IMR-90 (cell line): ENCODE measurements around the gene MXRA5. TPM values are rescaled to one million over a fixed set of nuclear protein-coding genes. Genes with fewer than 3 reads are reported as not detected.

ENCODE experiments used
- ATAC-seq: fragments of 200-7000 bp; cut with Tn5 transposase; 2 replicates; pipeline ENCODE4 v1.9.1; 2020; ENCODE audit warnings: low read depth, mild to moderate bottlenecking, moderate library complexity
- BruUV-seq: library from RNA; stranded (reverse); fragments of 400-500 nt; replicated peaks from 2 replicates; lab custom pipeline; 2021; lab: Mats Ljungman, UMichigan
- CTCF ChIA-PET: fragments of 300-600 bp; formaldehyde crosslinking; extraction: SDS; loops from one replicate; lab custom pipeline; 2021; ENCODE audit warnings: antibody characterized with exemption; lab: Yijun Ruan, JAX
- POLR2A ChIA-PET: fragments of 300-600 bp; sonication (Branson Sonifier 250); formaldehyde crosslinking; loops from one replicate; lab custom pipeline; 2022; ENCODE audit warnings: antibody characterized with exemption; ENCODE audit not compliant: unreplicated experiment; lab: Charles Lee
- DNase-seq: peaks from one replicate; pipeline ENCODE4 v3.0.0; 2013
- H2AFZ ChIP-seq: replicated peaks from 2 replicates; pipeline ENCODE3; 2013; ENCODE audit warnings: low read length, mild to moderate bottlenecking; ENCODE audit not compliant: poor library complexity
- H2AK5ac ChIP-seq: 2 replicates; pipeline ENCODE4 v1.6.1; 2013; ENCODE audit warnings: low read depth, low read length, inconsistent platforms
- H2AK9ac ChIP-seq: replicated peaks from 2 replicates; pipeline ENCODE3; 2013; ENCODE audit warnings: mild to moderate bottlenecking, low read depth, low read length, moderate library complexity; ENCODE audit not compliant: poor library complexity
- H2BK120ac ChIP-seq: 2 replicates; pipeline ENCODE4 v1.6.1; 2013; ENCODE audit warnings: low read depth, low read length, inconsistent platforms
- H2BK15ac ChIP-seq: 3 replicates; pipeline ENCODE4 v1.6.1; 2013; ENCODE audit warnings: low read depth, low read length, inconsistent platforms
- H2BK20ac ChIP-seq: 2 replicates; pipeline ENCODE4 v1.6.1; 2013; ENCODE audit warnings: low read depth, mild to moderate bottlenecking, inconsistent platforms, low read length, moderate library complexity
- H2BK5ac ChIP-seq: 2 replicates; pipeline ENCODE4 v1.6.1; 2013; ENCODE audit warnings: mild to moderate bottlenecking, low read depth, low read length, inconsistent platforms; ENCODE audit not compliant: poor library complexity, severe bottlenecking
- H3K14ac ChIP-seq: replicated peaks from 2 replicates; pipeline ENCODE4 v1.6.1; 2013; ENCODE audit warnings: low read depth, low read length, inconsistent platforms
- H3K18ac ChIP-seq: 2 replicates; pipeline ENCODE4 v1.6.1; 2013; ENCODE audit warnings: low read depth, low read length, control low read depth
- H3K23ac ChIP-seq: 2 replicates; pipeline ENCODE4 v1.6.1; 2013; ENCODE audit warnings: low read depth, low read length, inconsistent platforms
- H3K27ac ChIP-seq: 2 replicates; pipeline ENCODE4 v1.5.1; 2013; ENCODE audit warnings: mild to moderate bottlenecking, control low read depth, low read length; ENCODE audit not compliant: insufficient read depth
- H3K27me3 ChIP-seq: 2 replicates; pipeline ENCODE4 v1.6.1; 2013; ENCODE audit warnings: low read length; ENCODE audit not compliant: control insufficient read depth, insufficient read depth
- H3K36me3 ChIP-seq: 2 replicates; pipeline ENCODE4 v1.6.1; 2013; ENCODE audit warnings: low read length, mixed read lengths; ENCODE audit not compliant: control insufficient read depth, insufficient read depth
- H3K4ac ChIP-seq: 2 replicates; pipeline ENCODE4 v1.6.1; 2013; ENCODE audit warnings: low read depth, low read length, inconsistent platforms
- H3K4me1 ChIP-seq: 2 replicates; pipeline ENCODE4 v1.6.1; 2013; ENCODE audit warnings: low read length, mixed read lengths; ENCODE audit not compliant: control insufficient read depth, insufficient read depth
- H3K4me2 ChIP-seq: 2 replicates; pipeline ENCODE4 v1.6.1; 2013; ENCODE audit warnings: low read depth, mild to moderate bottlenecking, control low read depth, low read length, moderate library complexity
- H3K4me3 ChIP-seq: 2 replicates; pipeline ENCODE4 v1.5.1; 2013; ENCODE audit warnings: low read depth, mild to moderate bottlenecking, control low read depth, low read length, moderate library complexity; ENCODE audit not compliant: insufficient read depth
- H3K56ac ChIP-seq: 2 replicates; pipeline ENCODE4 v1.6.1; 2013; ENCODE audit warnings: low read length, inconsistent platforms; ENCODE audit not compliant: insufficient read depth; ENCODE audit errors: extremely low read depth
- H3K79me1 ChIP-seq, 2 experiments: 2 replicates each; pipeline ENCODE4 v1.6.1; 2013; ENCODE audit warnings: low read length in 2 of 2, inconsistent platforms in 1 of 2, low read depth in 1 of 2
- H3K9ac ChIP-seq: 2 replicates; pipeline ENCODE4 v1.6.1; 2013; ENCODE audit warnings: low read depth, low read length, control low read depth
- H3K9me1 ChIP-seq: 2 replicates; pipeline ENCODE4 v1.6.1; 2013; ENCODE audit warnings: low read length, inconsistent platforms; ENCODE audit not compliant: insufficient read depth
- H3K9me3 ChIP-seq: 2 replicates; pipeline ENCODE4 v1.6.1; 2013; ENCODE audit warnings: low read length; ENCODE audit not compliant: control insufficient read depth, insufficient read depth
- H4K20me1 ChIP-seq: 2 replicates; pipeline ENCODE4 v1.6.1; 2013; ENCODE audit warnings: low read length, inconsistent platforms; ENCODE audit not compliant: insufficient read depth
- H4K5ac ChIP-seq: 2 replicates; pipeline ENCODE4 v1.6.1; 2013; ENCODE audit warnings: mild to moderate bottlenecking, low read depth, low read length, control low read depth
- H4K8ac ChIP-seq, 2 experiments: 2 replicates each; pipeline ENCODE4 v1.6.1; 2013; ENCODE audit warnings: low read depth in 2 of 2, low read length in 2 of 2, control low read depth in 1 of 2, inconsistent platforms in 1 of 2
- H4K91ac ChIP-seq: 2 replicates; pipeline ENCODE4 v1.6.1; 2013; ENCODE audit warnings: low read depth, low read length, inconsistent platforms; ENCODE audit not compliant: insufficient read depth
- CHD1 ChIP-seq: IDR thresholded peaks from 2 replicates; pipeline ENCODE4 v1.6.1; 2012; ENCODE audit warnings: low read depth, low read length, improper control_type of control experiment
- FOS ChIP-seq: fragments of 150-350 bp; IDR thresholded peaks from 2 replicates; pipeline ENCODE4 v1.6.1; 2016; ENCODE audit warnings: low read depth, low read length
- MAFK ChIP-seq: IDR thresholded peaks from 2 replicates; pipeline ENCODE4 v1.6.1; 2012; ENCODE audit warnings: low read depth, low read length, improper control_type of control experiment
- MAZ ChIP-seq: IDR thresholded peaks from 2 replicates; pipeline ENCODE4 v1.6.1; 2012; ENCODE audit warnings: low read depth, mild to moderate bottlenecking, low read length, improper control_type of control experiment, moderate library complexity, borderline replicate concordance
- RAD21 ChIP-seq: IDR thresholded peaks from 2 replicates; pipeline ENCODE4 v1.6.1; 2012; ENCODE audit warnings: low read length, improper control_type of control experiment
- RFX5 ChIP-seq: IDR thresholded peaks from 2 replicates; pipeline ENCODE4 v1.8.0; 2012; ENCODE audit warnings: low read depth, mild to moderate bottlenecking, low read length, moderate library complexity
- WGBS, 2 experiments: methylation state at CpG; one replicate each; pipeline versions ENCODE4 v1.1.5 to v1.1.7; 2013; ENCODE audit warnings: missing lambda C conversion rate in 2 of 2; ENCODE audit not compliant: insufficient read length in 1 of 2; ENCODE audit errors: extremely low coverage in 2 of 2; 5-methylcytosine and 5-hydroxymethylcytosine counted together
- dilution Hi-C: fragments of 300-500 bp; cut with HindIII; formaldehyde crosslinking; loops from one replicate; pipeline ENCODE4 v1.14.3; 2018; ENCODE audit warnings: low sequenced_read_pairs; ENCODE audit not compliant: unreplicated experiment
- in situ Hi-C: fragments of 300-500 bp; cut with MboI; formaldehyde crosslinking; loops from 3 replicates; pipeline ENCODE4 v1.14.3; 2019; ENCODE audit warnings: low sequenced_read_pairs, inconsistent platforms, mixed read lengths
- intact Hi-C: fragments of 100-400 bp; cut with micrococcal nuclease; formaldehyde crosslinking; loops from 2 replicates; pipeline ENCODE4 v1.10.0; 2022
- polyA plus RNA-seq, 3 experiments: library from polyadenylated mRNA; depleted of rRNA; stranded (reverse); fragments of >200 nt; gene quantifications; 2 replicates each; pipeline ENCODE4 v1.2.3, GENCODE V29; 2012; ENCODE audit warnings: low replicate concordance in 1 of 3
- total RNA-seq: library from RNA; depleted of rRNA; stranded (reverse); fragments of >200 nt; gene quantifications from 2 replicates; pipeline ENCODE4 v1.2.3, GENCODE V29; 2012
- TF ChIP-seq, protein P1 (sequence below): conservative IDR thresholded peaks from 2 replicates; pipeline ENCODE4 v1.5.1; 2012; ENCODE audit warnings: mild to moderate bottlenecking, low read depth, low read length, improper control_type of control experiment

The MXRA5 gene
- total and polyA plus RNA-seq, 2 of the 4 experiments (the other 2 are of a cell fraction) = 1.1 to 1.2 TPM

DNA sequence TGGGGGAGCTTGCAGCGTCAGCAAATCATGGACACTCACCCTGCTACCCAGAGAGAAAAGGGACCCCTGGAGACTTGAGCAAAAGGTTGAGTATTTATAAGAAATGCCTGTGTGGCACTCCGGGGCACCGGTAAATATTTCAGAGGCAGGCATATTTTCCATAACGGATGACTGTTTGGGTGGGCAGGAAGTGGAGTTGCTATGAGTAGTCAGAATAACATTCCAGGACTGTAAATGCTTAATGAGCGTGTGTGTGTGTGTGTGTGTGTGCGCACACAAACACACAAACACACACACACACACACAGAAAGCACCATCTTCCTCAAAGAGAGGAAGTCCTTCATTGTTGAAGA is 74.6 kb downstream of the MXRA5 start:
- peak; percentile 72 for ATAC-seq
- BruUV-seq = no TSS peak
- Histone ChIP-seq H2AFZ (no peak overlapping the region), H2BK5ac (peak overlapping the region; percentile 77), H4K91ac (peak overlapping the region; percentile 76; the same call in 1 of the 2 replicates), H2AK5ac (no peak overlapping the region), H2BK15ac (peak overlapping the region; percentile 47; the same call in 1 of the 3 replicates), H4K5ac (peak overlapping the region; percentile 18; the same call in 1 of the 2 replicates), H4K8ac (peak overlapping the region in 1 of 2 experiments; percentile 83; a peak in 3 of 4 replicates), H3K9ac (no peak overlapping the region), H3K4me1 (peaks cover 12% of the 10 kb centered on the region), H2BK120ac (peak overlapping the region; percentile 87), H2AK9ac (no peak overlapping the region), H3K14ac (peak overlapping the region; percentile 52; the same call in 1 of the 2 replicates), H3K27ac (peak overlapping the region; percentile 60), H3K79me1 (no peaks in the 10 kb centered on the region), H2BK20ac (peak overlapping the region; percentile 85; the same call in 1 of the 2 replicates), H3K4me3 (no peak overlapping the region), H3K36me3 (no peaks in the 10 kb centered on the region), H3K56ac (peak overlapping the region; percentile 85), H3K4ac (peak overlapping the region; percentile 83), H3K9me1 (peaks cover 3% of the 10 kb centered on the region; the same call in 1 of the 2 replicates), H3K27me3 (no peaks in the 10 kb centered on the region), H3K4me2 (peak overlapping the region; percentile 43; the same call in 1 of the 2 replicates), H4K20me1 (no peaks in the 10 kb centered on the region), H3K18ac (peak overlapping the region; percentile 88; the same call in 1 of the 2 replicates), H3K23ac (peak overlapping the region; percentile 61; the same call in 1 of the 2 replicates), H3K9me3 (peaks cover 3% of the 10 kb centered on the region; the same call in 1 of the 2 replicates)
- TF ChIP-seq MAZ (0 out of 2 replicates have a peak, but pooled peaks have one; percentile 8), CHD1 (no peak), MAFK (peak; percentile 69; the same call in 1 of the 2 replicates), RAD21 (no peak), RFX5 (no peak), FOS (0 out of 2 replicates have a peak, but pooled peaks have one; percentile 16)
- TF ChIP-seq, protein P1, sequence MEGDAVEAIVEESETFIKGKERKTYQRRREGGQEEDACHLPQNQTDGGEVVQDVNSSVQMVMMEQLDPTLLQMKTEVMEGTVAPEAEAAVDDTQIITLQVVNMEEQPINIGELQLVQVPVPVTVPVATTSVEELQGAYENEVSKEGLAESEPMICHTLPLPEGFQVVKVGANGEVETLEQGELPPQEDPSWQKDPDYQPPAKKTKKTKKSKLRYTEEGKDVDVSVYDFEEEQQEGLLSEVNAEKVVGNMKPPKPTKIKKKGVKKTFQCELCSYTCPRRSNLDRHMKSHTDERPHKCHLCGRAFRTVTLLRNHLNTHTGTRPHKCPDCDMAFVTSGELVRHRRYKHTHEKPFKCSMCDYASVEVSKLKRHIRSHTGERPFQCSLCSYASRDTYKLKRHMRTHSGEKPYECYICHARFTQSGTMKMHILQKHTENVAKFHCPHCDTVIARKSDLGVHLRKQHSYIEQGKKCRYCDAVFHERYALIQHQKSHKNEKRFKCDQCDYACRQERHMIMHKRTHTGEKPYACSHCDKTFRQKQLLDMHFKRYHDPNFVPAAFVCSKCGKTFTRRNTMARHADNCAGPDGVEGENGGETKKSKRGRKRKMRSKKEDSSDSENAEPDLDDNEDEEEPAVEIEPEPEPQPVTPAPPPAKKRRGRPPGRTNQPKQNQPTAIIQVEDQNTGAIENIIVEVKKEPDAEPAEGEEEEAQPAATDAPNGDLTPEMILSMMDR = no peak
- dilution Hi-C loops = no loop called here
- CTCF ChIA-PET = no interaction called here
- in situ Hi-C loops = no loop called here
- peak; percentile 74 for DNase-seq
- POLR2A ChIA-PET = interaction anchor here (0.6 kb wide), 1 partner anchor 231 kb away, joined by 3 read pairs; no protein-coding TSS in a partner anchor
- intact Hi-C loops = loop anchor here (5.0 kb wide), 1 partner anchor 90 kb away; no protein-coding TSS in a partner anchor
- WGBS, 2 experiments = no CpG with 5 or more reads among the region's 6 CpGs
